Neutrophil (primary cell): Measurements from ENCODE around the gene POLN.

ENCODE experiments used
- H3K27ac ChIP-seq: fragments of 200-600 bp; sonication (generic); 2 replicates; pipeline ENCODE4 v1.5.1; 2016; ENCODE audit warnings: mild to moderate bottlenecking, moderate library complexity
- H3K27me3 ChIP-seq: fragments of 200-600 bp; sonication (generic); 2 replicates; pipeline ENCODE4 v1.6.0; 2016; ENCODE audit warnings: mild to moderate bottlenecking
- H3K36me3 ChIP-seq: fragments of 200-600 bp; sonication (generic); 2 replicates; pipeline ENCODE4 v1.5.1; 2017
- H3K4me1 ChIP-seq, 2 experiments: fragments of 200-600 bp in 1 of 2; sonication (generic) in 1 of 2; 1 replicate in 1 of 2; 2 replicates in 1 of 2; pipeline versions ENCODE4 v1.5.1 to v1.6.1; 2013 to 2016; ENCODE audit warnings: low read depth in 1 of 2, low read length in 1 of 2, mild to moderate bottlenecking in 1 of 2, moderate library complexity in 1 of 2; ENCODE audit not compliant: control insufficient read depth in 1 of 2, insufficient read depth in 1 of 2
- H3K4me3 ChIP-seq, 2 experiments: fragments of 200-600 bp in 1 of 2; sonication (generic) in 1 of 2; 1 replicate in 1 of 2; 2 replicates in 1 of 2; pipeline ENCODE4 v1.5.1; 2013 to 2016; ENCODE audit warnings: low read depth in 1 of 2, low read length in 1 of 2, mild to moderate bottlenecking in 1 of 2, moderate library complexity in 1 of 2
- H3K9me3 ChIP-seq: fragments of 200-600 bp; sonication (generic); 2 replicates; pipeline ENCODE4 v1.5.1; 2016
- TF ChIP-seq, protein P1 (sequence below): fragments of 200-600 bp; sonication (generic); IDR thresholded peaks from 2 replicates; pipeline ENCODE4 v1.5.1; 2016; ENCODE audit warnings: antibody characterized with exemption

POLN gene

GRCh38 chr4:2241410-2242353, at the start of gene POLN, which contains the start of gene HAUS3:
TSS of gene POLN (minus strand) at chr4:2242121. CDS start at chr4:2229231, 12,890 bp downstream.
TSS of gene HAUS3 (minus strand) at chr4:2242121. CDS start at chr4:2240946, 1,175 bp downstream.
- peak within 1 kb of the TSS; percentile 82 to 97 for H3K4me3 ChIP-seq
- H3K36me3 ChIP-seq, result peaks cover 2% of the 10 kb centered on the region
- no peaks in the 10 kb centered on the region for H3K9me3 ChIP-seq
- TF ChIP-seq, protein P1, sequence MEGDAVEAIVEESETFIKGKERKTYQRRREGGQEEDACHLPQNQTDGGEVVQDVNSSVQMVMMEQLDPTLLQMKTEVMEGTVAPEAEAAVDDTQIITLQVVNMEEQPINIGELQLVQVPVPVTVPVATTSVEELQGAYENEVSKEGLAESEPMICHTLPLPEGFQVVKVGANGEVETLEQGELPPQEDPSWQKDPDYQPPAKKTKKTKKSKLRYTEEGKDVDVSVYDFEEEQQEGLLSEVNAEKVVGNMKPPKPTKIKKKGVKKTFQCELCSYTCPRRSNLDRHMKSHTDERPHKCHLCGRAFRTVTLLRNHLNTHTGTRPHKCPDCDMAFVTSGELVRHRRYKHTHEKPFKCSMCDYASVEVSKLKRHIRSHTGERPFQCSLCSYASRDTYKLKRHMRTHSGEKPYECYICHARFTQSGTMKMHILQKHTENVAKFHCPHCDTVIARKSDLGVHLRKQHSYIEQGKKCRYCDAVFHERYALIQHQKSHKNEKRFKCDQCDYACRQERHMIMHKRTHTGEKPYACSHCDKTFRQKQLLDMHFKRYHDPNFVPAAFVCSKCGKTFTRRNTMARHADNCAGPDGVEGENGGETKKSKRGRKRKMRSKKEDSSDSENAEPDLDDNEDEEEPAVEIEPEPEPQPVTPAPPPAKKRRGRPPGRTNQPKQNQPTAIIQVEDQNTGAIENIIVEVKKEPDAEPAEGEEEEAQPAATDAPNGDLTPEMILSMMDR, result peak; percentile 51
- H3K27ac ChIP-seq, result peak within 1 kb of the TSS; percentile 90
- peaks cover 24 to 35% of the 10 kb centered on the region in 2 experiments for H3K4me1 ChIP-seq
- no peaks in the 10 kb centered on the region for H3K27me3 ChIP-seq

DNA sequence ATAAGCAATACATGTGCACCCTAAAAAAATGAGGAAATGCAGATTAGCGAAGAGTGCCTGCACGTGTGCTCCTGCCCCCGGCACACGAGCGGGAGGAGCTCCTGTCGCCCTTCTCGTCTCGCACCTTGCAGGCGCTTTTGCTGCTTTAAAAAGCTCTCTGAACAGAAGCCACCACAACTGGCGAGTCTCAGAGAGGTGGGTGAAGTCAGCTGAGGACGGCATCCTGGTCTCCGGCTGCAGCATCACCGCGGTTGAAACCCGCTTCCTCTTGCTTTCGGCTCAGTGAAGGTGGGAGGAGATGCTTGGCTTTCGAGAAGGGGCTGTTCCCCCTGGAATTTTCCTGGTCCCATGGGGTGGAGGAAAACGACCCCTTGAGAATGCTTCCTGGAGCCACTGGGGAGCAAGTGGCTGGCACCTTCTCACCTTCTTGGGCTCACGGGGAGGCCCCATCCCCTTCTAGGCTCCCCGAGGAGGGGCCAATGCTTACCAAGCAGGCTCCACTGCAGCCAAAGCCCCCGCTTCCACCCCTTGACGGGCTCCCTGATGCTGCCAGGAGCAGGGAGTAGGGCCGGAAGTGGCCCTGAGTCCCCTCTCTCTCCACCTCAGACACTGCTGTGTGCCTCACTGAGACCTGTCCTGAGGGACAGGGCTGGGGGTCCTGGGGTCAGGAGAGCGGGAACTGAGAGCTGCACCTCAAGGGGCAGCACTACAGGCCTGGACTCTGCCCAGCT, 49.2 kb upstream of the POLN start:
- Histone ChIP-seq H3K36me3 (no peaks in the 10 kb centered on the region), H3K4me1 (no peaks in the 10 kb centered on the region), H3K4me3 (no peak overlapping the region), H3K27me3 (peaks cover 36% of the 10 kb centered on the region), H3K27ac (no peak overlapping the region), H3K9me3 (no peaks in the 10 kb centered on the region)
- TF ChIP-seq, protein P1, result no peak

DNA sequence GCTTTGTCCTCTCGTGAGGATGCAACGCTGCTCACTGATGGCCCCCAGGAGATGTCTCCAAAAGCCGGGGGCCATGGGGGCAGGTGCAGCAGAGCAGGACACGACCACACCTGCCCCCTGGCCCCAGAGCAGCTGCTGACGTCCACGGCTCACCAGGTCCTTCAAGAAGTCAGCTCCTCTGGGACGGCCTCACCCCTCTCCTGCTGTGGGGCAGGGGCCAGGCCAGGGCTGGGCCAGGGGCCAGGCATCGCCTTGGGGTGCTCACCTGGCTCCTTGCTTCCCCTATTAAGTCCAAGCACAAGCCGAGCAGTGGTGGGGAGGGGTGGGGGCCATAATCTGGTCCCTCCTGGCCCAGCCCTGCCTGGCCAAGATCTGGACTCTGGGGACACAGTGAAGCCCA, 48.6 kb upstream of the POLN start:
- Histone ChIP-seq H3K36me3 (no peaks in the 10 kb centered on the region), H3K27ac (no peak overlapping the region), H3K4me3 (no peak overlapping the region), H3K9me3 (no peaks in the 10 kb centered on the region), H3K27me3 (peaks cover 32% of the 10 kb centered on the region), H3K4me1 (no peaks in the 10 kb centered on the region)
- TF ChIP-seq, protein P1, result no peak

DNA sequence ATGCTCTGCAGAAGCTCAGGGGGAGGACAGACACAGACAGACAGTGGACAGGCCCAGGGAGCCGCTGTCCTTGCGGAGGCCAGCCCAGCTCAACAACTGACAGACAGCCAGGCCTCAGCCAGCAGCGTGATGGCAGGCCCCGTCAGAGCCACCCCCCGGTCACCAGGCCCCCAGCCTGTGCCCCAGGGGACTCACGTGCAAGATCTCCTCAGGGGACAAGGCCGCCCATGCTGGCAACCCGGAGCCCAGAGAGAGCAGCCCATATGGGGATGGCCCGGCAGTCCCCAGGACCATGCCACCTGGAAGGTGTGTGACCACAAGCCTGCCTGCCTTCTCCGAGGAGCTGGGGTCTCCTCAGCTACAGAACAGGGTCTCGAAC, 48.0 kb upstream of the POLN start:
- Histone ChIP-seq H3K27me3 (peaks cover 28% of the 10 kb centered on the region), H3K36me3 (no peaks in the 10 kb centered on the region), H3K27ac (no peak overlapping the region), H3K4me1 (no peaks in the 10 kb centered on the region), H3K9me3 (no peaks in the 10 kb centered on the region), H3K4me3 (no peak overlapping the region)
- TF ChIP-seq, protein P1, result no peak

DNA sequence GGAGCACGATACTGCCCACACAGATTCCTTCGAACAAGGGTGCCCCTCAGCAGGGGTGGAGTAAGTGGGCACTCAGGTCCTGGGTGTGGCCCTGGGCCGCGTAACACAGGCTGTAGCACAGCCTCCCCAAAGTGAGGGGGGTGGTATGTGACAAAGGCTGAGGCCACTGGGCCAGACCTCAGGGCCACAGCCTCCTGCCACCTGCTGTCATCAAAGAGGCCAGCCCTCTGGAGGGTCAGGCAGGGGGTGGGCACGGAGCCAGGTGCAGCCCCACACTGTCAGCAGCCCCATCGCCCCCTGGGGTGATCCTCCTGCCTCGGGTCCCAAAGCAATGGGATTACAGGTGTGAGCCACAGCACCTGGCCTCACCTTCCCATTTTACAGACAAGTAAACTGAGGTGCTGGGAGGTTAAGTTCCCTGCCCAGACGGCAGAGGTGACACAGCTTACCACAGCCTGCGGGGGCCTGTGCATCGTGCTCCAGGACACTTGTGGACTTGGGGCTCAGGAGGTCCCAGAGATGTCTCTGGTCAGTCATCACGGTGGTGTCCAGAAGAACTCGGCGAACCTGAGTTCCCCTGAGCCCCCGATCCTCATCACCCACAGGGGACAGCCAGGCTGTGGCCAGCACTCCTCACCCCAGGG, 47.5 kb upstream of the POLN start:
- H3K9me3 ChIP-seq, result no peaks in the 10 kb centered on the region
- no peaks in the 10 kb centered on the region for H3K36me3 ChIP-seq
- H3K27ac ChIP-seq, result no peak overlapping the region
- TF ChIP-seq, protein P1, result no peak
- H3K4me3 ChIP-seq, result no peak overlapping the region
- no peaks in the 10 kb centered on the region for H3K4me1 ChIP-seq
- H3K27me3 ChIP-seq, result peaks cover 28% of the 10 kb centered on the region
